ENCODE measurements around the gene SMYD4.

The SMYD4 gene

GRCh38 chr17:1785930-1786329 is 43.8 kb downstream of the SMYD4 start:
- Histone ChIP-seq H3K36me3 (ENCODE audit: control insufficient read depth, insufficient read depth, low read length) (peaks cover 33% of the 10 kb centered on the region), H3K4me3 (ENCODE audit: insufficient read depth, low read depth, low read length) (no peak overlapping the region), H3K27ac (ENCODE audit: insufficient read depth, low read depth, low read length, poor library complexity, severe bottlenecking) (no peak overlapping the region), H3K27me3 (ENCODE audit: control insufficient read depth, insufficient read depth, low read length, poor library complexity, severe bottlenecking) (no peaks in the 10 kb centered on the region), H3K9me3 (ENCODE audit: control insufficient read depth, low read length) (no peaks in the 10 kb centered on the region), H3K4me1 (ENCODE audit: control insufficient read depth, insufficient read depth, low read length) (no peaks in the 10 kb centered on the region)
- WGBS, 2 experiments: 95% methylated on average over 4 of the region's 4 CpGs

GRCh38 chr17:1783834-1784611 is 45.7 kb downstream of the SMYD4 start:
- WGBS, 2 experiments: 85 to 86% methylated on average over 16 of the region's 16 CpGs
- Histone ChIP-seq H3K4me3 (ENCODE audit: insufficient read depth, low read depth, low read length) (no peak overlapping the region), H3K9me3 (ENCODE audit: control insufficient read depth, low read length) (no peaks in the 10 kb centered on the region), H3K4me1 (ENCODE audit: control insufficient read depth, insufficient read depth, low read length) (no peaks in the 10 kb centered on the region), H3K27me3 (ENCODE audit: control insufficient read depth, insufficient read depth, low read length, poor library complexity, severe bottlenecking) (no peaks in the 10 kb centered on the region), H3K36me3 (ENCODE audit: control insufficient read depth, insufficient read depth, low read length) (peaks cover 33% of the 10 kb centered on the region), H3K27ac (ENCODE audit: insufficient read depth, low read depth, low read length, poor library complexity, severe bottlenecking) (no peak overlapping the region)

- peaks cover 40% of the 10 kb centered on the region for H3K36me3 ChIP-seq (ENCODE audit: control insufficient read depth, insufficient read depth, low read length)
- H3K9me3 ChIP-seq (ENCODE audit: control insufficient read depth, low read length): no peaks in the 10 kb centered on the region
- H3K4me1 ChIP-seq (ENCODE audit: control insufficient read depth, insufficient read depth, low read length): no peaks in the 10 kb centered on the region
- no peak overlapping the region for H3K27ac ChIP-seq (ENCODE audit: insufficient read depth, low read depth, low read length, poor library complexity, severe bottlenecking)
- no peak overlapping the region for H3K4me3 ChIP-seq (ENCODE audit: insufficient read depth, low read depth, low read length)
- H3K27me3 ChIP-seq (ENCODE audit: control insufficient read depth, insufficient read depth, low read length, poor library complexity, severe bottlenecking): no peaks in the 10 kb centered on the region
- WGBS, 2 experiments: 92 to 93% methylated on average over 19 of the region's 19 CpGs
These were observed 46.4 kb downstream of the SMYD4 start for GRCh38 chr17:1783271-1783670.

- Histone ChIP-seq H3K4me1 (ENCODE audit: control insufficient read depth, insufficient read depth, low read length) (no peaks in the 10 kb centered on the region), H3K27me3 (ENCODE audit: control insufficient read depth, insufficient read depth, low read length, poor library complexity, severe bottlenecking) (no peaks in the 10 kb centered on the region), H3K36me3 (ENCODE audit: control insufficient read depth, insufficient read depth, low read length) (peaks cover 45% of the 10 kb centered on the region), H3K27ac (ENCODE audit: insufficient read depth, low read depth, low read length, poor library complexity, severe bottlenecking) (no peak overlapping the region), H3K9me3 (ENCODE audit: control insufficient read depth, low read length) (no peaks in the 10 kb centered on the region), H3K4me3 (ENCODE audit: insufficient read depth, low read depth, low read length) (no peak overlapping the region)
- 94% methylated on average over 6 of the region's 6 CpGs for whole genome bisulfite sequencing, 2 experiments
These were observed 47.5 kb downstream of the SMYD4 start for GRCh38 chr17:1782171-1782567.

DNA sequence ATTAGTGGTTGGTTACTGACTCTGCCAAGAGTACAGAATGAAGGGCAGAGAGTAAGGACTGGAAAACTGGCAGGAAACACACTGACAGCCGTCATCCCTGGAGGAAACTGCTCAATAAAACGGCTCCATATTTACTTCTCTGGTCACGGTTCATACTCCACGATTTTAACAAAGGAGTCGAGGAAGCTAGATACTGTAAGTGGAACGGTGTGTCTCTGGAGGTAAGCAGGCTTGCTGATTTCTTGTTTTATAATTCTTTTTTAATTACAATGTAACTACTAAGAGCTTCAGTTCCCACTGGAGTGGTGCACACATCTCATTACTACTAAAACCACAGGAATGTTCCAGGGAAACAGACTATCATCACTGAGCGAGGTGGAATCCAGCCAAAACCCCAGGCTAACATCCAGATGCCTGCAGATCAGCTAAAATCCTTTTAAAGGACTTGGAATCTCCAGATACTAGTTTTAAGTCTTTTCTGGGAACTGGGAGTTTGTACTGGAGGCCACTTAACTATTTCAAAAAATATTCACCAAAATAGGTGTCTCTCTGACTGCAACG is 50.1 kb downstream of the SMYD4 start:
- no peak overlapping the region for H3K27ac ChIP-seq (ENCODE audit: insufficient read depth, low read depth, low read length, poor library complexity, severe bottlenecking)
- no peaks in the 10 kb centered on the region for H3K9me3 ChIP-seq (ENCODE audit: control insufficient read depth, low read length)
- H3K27me3 ChIP-seq (ENCODE audit: control insufficient read depth, insufficient read depth, low read length, poor library complexity, severe bottlenecking): no peaks in the 10 kb centered on the region
- H3K4me1 ChIP-seq (ENCODE audit: control insufficient read depth, insufficient read depth, low read length): peaks cover 5% of the 10 kb centered on the region
- WGBS, 2 experiments: 97% methylated on average over 7 to 8 of the region's 8 CpGs
- no peak overlapping the region for H3K4me3 ChIP-seq (ENCODE audit: insufficient read depth, low read depth, low read length)
- peaks cover 42% of the 10 kb centered on the region for H3K36me3 ChIP-seq (ENCODE audit: control insufficient read depth, insufficient read depth, low read length)

- Histone ChIP-seq H3K27ac (ENCODE audit: insufficient read depth, low read depth, low read length, poor library complexity, severe bottlenecking) (no peak overlapping the region), H3K9me3 (ENCODE audit: control insufficient read depth, low read length) (no peaks in the 10 kb centered on the region), H3K4me1 (ENCODE audit: control insufficient read depth, insufficient read depth, low read length) (peaks cover 5% of the 10 kb centered on the region), H3K36me3 (ENCODE audit: control insufficient read depth, insufficient read depth, low read length) (peaks cover 31% of the 10 kb centered on the region), H3K4me3 (ENCODE audit: insufficient read depth, low read depth, low read length) (no peak overlapping the region), H3K27me3 (ENCODE audit: control insufficient read depth, insufficient read depth, low read length, poor library complexity, severe bottlenecking) (no peaks in the 10 kb centered on the region)
- 92 to 96% methylated on average over 7 of the region's 7 CpGs for WGBS, 2 experiments
These were observed 52.8 kb downstream of the SMYD4 start for GRCh38 chr17:1776857-1777256.

- Histone ChIP-seq H3K36me3 (ENCODE audit: control insufficient read depth, insufficient read depth, low read length) (peaks cover 26% of the 10 kb centered on the region), H3K9me3 (ENCODE audit: control insufficient read depth, low read length) (no peaks in the 10 kb centered on the region), H3K4me3 (ENCODE audit: insufficient read depth, low read depth, low read length) (no peak overlapping the region), H3K27ac (ENCODE audit: insufficient read depth, low read depth, low read length, poor library complexity, severe bottlenecking) (no peak overlapping the region), H3K4me1 (ENCODE audit: control insufficient read depth, insufficient read depth, low read length) (peaks cover 5% of the 10 kb centered on the region), H3K27me3 (ENCODE audit: control insufficient read depth, insufficient read depth, low read length, poor library complexity, severe bottlenecking) (no peaks in the 10 kb centered on the region)
- 96% methylated on average over 10 of the region's 10 CpGs for WGBS, 2 experiments
These were observed 53.4 kb downstream of the SMYD4 start for GRCh38 chr17:1776328-1776727.

- peaks cover 21% of the 10 kb centered on the region for H3K36me3 ChIP-seq (ENCODE audit: control insufficient read depth, insufficient read depth, low read length)
- H3K4me3 ChIP-seq (ENCODE audit: insufficient read depth, low read depth, low read length): no peak overlapping the region
- H3K27ac ChIP-seq (ENCODE audit: insufficient read depth, low read depth, low read length, poor library complexity, severe bottlenecking): no peak overlapping the region
- H3K9me3 ChIP-seq (ENCODE audit: control insufficient read depth, low read length): no peaks in the 10 kb centered on the region
- no peaks in the 10 kb centered on the region for H3K27me3 ChIP-seq (ENCODE audit: control insufficient read depth, insufficient read depth, low read length, poor library complexity, severe bottlenecking)
- H3K4me1 ChIP-seq (ENCODE audit: control insufficient read depth, insufficient read depth, low read length): peaks cover 11% of the 10 kb centered on the region
- 90% methylated on average over 21 of the region's 21 CpGs for WGBS, 2 experiments
These were observed 55.1 kb downstream of the SMYD4 start for GRCh38 chr17:1774390-1775176.

GRCh38 chr17:1773696-1774181 is 56.0 kb downstream of the SMYD4 start:
- H3K36me3 ChIP-seq (ENCODE audit: control insufficient read depth, insufficient read depth, low read length): peaks cover 19% of the 10 kb centered on the region
- H3K27ac ChIP-seq (ENCODE audit: insufficient read depth, low read depth, low read length, poor library complexity, severe bottlenecking): no peak overlapping the region
- no peaks in the 10 kb centered on the region for H3K27me3 ChIP-seq (ENCODE audit: control insufficient read depth, insufficient read depth, low read length, poor library complexity, severe bottlenecking)
- H3K4me1 ChIP-seq (ENCODE audit: control insufficient read depth, insufficient read depth, low read length): peaks cover 13% of the 10 kb centered on the region
- no peak overlapping the region for H3K4me3 ChIP-seq (ENCODE audit: insufficient read depth, low read depth, low read length)
- no peaks in the 10 kb centered on the region for H3K9me3 ChIP-seq (ENCODE audit: control insufficient read depth, low read length)
- 94 to 95% methylated on average over 7 of the region's 7 CpGs for WGBS, 2 experiments

All from ectodermal cell (in vitro differentiated cells).